ENCODE data around the gene TENM4.
"Not testable (repeated sequence)": the region's sequence is repeated elsewhere in the genome, so short reads cannot be mapped to it uniquely, and the experiment has no call there.

TENM4 gene

GRCh38 chr11:78868563-78868962 lies 572.3 kb downstream of the TENM4 start:
- DNase-seq = no peak

DNA sequence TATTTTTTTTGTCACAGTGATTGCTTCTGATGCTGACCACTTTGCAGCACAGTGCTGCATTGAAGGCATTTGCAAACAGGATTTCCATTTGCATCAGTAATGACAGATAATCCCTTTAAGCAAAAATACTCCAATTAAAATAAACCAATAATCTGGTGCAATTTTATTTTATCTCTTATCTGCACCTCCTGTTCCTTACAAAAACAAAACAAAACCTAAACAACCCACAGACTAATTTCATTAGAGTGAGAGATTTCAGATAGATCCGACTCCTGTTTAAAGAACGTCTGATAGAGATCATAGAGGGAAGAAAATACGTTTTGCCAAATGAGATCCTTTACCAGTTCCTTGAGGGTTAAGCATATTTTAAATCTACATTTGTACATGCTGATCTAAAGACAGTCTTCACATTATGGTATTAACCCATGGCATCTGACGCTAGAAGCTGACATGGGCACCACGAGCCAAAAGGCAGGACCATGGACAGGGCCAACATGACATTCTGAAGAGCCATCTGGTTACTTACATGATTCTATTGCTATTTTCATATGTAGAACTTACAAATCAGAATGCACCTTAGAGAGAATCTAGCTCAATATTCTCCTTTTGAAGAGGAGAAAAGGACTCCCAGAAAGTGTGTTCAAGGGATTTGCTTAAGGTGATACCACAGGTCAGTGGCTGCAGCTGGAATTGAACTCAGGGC lies 580.0 kb downstream of the TENM4 start:
- DNase-seq = no peak

- no peak for DNase-seq
Measured at GRCh38 chr11:78857688-78858087, 583.1 kb downstream of the TENM4 start.

GRCh38 chr11:78856211-78856610 lies 584.6 kb downstream of the TENM4 start:
- DNase-seq = no peak

DNA sequence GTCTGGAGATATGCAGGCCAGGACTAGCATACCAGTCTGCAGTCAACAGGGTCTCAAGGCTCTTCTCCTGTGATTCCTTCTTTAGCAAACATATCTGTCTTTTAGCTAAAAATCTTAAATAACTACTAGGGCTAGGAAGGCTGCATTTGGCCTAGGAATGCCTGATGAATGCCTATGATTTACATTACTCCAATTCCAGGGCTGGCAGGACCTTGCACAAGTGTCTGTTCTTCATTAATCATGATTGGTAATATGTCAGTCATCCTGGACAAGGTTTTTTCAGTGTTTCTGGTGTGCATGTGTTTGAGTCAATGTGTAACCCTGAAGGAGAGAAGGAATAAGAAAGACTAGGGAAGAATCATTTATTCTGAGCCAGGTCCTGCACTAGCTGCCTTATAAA lies 585.7 kb downstream of the TENM4 start:
- DNase-seq = no peak

DNA sequence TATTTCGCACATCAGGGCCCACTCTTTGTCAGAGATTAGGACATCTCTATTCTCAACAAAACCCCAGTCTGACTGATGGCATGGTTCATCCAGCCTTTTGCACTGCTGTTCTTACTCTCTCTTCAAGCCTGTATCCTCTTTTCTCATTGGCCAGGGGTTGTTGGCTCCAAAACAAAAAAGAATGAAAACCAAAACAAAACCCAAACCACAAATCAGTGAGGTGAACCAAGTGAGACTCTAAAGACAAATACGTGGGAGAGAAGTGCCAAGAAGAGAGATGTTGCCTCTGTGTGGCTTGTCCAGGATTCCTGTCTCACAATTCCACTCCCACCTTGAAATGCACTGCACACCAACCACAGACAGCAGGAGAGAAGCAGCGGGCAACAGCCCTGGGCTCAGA lies 587.3 kb downstream of the TENM4 start:
- no peak for DNase-seq

- DNase-seq = no peak
Measured at GRCh38 chr11:78851878-78852586, 588.8 kb downstream of the TENM4 start.

GRCh38 chr11:78850078-78850477 lies 590.8 kb downstream of the TENM4 start:
- no peak for DNase-seq

DNA sequence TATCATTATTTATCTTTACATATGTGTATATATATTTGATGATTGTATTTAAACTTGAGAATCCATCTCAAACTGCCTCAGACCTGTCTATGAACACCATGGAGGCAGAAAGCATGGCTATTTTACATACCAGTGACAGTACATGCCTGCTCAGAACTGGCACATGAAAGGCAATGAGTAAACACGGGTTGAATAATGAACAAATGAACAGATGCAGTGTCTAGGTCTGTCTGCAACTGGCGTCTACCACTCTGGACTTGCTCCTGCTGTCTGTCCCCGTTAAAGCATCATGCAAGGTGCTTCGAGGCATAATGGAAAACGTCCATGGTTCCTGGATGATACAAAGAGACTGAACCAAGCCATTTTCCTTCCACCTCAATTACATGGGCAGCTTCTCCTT lies 594.6 kb downstream of the TENM4 start:
- DNase-seq = no peak

DNA sequence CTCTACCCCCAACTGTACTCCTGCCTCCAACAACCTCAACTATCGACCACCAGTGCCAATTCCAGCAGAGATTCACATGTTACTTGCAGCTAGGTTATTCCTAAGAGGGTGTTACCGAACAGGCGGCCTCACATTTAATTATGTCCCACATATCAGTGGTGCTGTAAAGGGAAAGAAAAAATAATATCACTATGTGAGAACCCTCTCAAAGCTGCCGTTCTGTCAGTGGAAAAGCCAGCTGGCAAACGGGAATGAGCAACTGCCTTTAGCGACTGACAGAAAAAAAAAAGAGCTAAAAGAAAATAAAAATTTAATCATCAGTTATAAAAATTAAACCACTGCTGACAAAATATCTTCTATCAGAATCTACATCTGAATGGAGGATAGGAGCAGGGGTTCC lies 595.3 kb downstream of the TENM4 start:
- DNase-seq = no peak

DNA sequence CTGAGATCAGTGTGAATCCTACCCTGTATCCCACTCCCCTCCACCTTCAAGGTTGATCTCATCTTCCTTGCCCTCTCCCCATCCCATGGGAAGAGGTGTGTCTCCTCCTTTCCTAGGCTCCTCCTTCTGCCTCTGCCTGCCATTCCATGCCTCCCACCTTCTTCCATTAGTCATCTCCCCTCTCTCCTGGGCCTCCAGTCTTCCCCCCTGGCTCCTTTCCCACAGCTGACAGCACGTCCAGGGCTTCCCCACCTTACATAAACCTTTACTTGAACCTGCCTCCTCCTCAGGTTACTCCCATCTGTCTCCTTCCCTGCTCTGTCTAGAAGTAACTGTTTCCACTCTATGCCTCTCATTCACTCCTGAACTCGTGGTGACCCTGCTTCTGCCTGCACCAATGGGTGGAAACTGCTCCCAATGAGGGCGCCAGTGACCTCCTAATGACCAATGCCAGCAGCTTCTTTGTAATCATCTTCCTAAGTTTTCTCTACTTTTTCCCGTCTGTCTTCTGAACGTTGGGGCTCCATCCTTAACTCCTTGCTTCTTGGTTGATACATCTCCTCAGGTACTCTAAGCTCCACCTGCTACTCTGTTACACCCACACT lies 599.3 kb downstream of the TENM4 start:
- DNase-seq = no peak

DNA sequence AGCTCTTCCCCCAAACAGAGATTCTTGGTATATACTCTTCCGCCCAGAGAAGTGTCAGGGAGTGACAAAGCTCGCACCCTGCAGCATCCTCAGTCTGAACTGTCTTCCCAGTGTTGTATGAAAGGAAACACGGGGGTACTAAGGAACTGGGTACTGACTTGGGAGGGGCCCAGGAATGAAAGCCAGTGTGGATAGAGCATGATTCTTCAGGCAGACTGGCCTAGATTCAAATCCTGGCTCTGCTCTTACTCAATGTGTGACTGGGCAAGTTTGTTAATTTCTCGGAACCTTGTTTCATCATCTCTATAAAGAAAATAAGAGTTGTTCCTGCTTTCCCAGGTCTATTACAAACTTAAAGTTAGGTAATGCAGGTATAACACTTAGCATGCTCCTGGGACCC lies 600.2 kb downstream of the TENM4 start:
- no peak for DNase-seq

GRCh38 chr11:78840200-78840599 lies 600.6 kb downstream of the TENM4 start:
- DNase-seq = no peak

- no peak for DNase-seq
Measured at GRCh38 chr11:78838417-78838816, 602.4 kb downstream of the TENM4 start.

DNA sequence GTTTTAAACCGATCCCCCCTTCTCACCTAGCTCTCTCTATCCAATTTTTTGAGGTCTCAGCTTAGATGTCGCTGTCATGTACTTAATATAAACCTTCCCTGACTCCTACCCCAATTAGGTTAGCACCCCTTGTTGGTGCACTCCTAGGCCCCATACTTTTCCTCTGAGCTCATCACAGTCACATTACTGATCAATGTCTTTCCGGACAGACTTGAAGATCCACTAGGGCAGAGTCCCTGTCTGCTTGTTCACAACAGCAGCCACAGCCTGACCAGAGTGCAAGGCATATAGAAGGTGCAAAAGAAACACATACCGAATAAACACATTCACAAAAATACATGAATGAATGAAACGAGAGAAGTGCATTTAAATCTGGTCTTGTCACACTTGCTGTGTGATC lies 605.2 kb downstream of the TENM4 start:
- no peak for DNase-seq

DNA sequence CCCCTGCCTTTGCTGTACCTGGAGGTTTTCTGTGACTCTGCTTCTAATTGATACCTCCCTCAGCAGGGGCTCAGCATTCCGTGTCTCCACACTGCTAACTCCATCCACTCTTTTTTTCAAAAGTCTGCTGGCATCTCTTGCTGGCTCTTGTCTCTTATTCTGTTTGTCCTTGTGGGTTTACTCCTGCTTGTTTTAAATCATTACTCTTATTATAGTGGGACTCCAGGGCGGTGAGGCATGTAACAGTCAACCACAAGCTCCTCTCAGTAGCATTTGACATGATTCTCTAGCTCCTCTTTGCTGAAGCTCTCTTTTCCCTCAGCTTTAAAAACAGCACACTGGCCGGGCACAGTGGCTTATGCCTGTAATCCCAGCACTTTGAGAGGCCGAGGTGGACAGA lies 605.9 kb downstream of the TENM4 start:
- DNase-seq = no peak

DNA sequence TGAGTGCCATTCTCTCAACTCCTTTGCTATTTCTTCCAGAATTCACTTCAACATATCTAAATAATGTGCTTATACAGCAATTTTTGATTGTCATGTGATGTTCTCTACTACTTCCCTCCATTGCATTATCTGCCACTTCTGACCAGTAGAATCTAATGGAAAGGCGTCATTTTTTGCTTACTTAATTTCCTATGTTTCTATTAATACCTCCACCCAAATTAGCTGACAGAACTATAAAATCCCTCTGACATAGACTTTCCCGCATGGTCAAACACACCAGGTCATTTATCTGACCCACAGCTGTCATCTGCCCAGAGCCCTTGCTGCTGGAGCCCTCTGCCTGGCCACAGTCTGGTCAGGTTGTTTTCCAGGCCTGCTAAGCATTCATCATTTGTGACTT lies 607.6 kb downstream of the TENM4 start:
- DNase-seq = no peak

DNA sequence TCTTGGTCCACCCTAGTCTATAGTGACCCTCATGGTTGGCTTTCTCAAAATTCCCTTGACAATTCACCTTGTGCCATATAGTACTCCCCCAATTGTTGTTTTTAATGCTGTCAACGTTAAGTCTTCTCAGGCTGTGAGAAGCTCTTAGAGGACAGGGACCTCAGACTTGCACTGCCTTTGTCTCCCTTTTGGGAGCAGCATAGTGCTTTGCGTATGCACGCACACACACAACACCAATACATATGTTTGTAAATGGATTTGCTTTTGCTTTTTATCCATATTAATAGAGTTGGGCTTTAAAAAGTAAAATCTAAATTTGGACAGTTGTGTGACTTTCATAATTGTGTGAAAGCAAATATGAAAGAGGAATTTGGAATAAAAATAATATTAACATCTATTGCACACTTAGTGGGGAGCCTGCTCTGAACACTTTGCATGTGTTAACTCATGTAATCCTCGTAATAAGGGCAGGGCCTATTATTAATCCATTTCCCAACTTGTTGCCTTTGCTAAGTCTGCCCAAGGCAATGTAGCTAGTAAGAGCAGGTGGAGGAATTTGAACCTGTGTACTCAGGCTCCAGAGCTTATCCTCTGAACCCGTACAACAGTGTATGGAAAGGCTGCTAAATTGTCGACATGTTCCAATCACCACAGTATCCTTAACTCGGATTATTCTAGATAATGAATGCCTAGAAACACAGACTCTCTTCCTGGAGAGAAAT lies 608.4 kb downstream of the TENM4 start:
- DNase-seq = no peak

DNA sequence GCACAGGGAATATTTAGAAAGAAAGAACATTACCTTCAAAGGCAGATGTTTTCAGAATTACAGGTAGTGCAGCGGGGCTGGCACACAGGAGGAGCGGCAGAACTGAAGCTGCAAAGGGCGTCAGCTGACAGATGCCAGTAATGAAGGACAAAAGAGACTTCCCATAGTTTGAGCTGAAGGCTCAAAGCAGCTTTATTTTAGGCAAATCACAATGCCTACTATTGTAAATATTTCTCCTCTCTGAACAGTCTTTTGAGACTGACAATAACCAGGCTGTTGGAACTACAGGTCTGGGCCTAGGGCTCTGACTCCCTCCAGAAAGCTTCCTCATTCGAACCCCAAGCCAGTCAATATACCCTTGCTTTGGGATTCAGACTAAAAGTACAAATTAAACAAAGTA lies 609.3 kb downstream of the TENM4 start:
- DNase-seq = no peak

GRCh38 chr11:78830277-78830819 lies 610.5 kb downstream of the TENM4 start:
- no peak for DNase-seq

- no peak for DNase-seq
Measured at GRCh38 chr11:78829146-78829545, 611.7 kb downstream of the TENM4 start.

- DNase-seq = no peak
Measured at GRCh38 chr11:78828676-78829075, 612.2 kb downstream of the TENM4 start.

GRCh38 chr11:78827291-78827690 lies 613.5 kb downstream of the TENM4 start:
- not testable (repeated sequence) for DNase-seq

All from CD4-positive, alpha-beta T cell treated with Interleukin-6 for 4 hours (primary cell).